Natural killer cell treated with Interleukin-12 subunit alpha and Interleukin-12 subunit beta and Interleukin-15 and Interleukin-18, amount 100 ng/mL, for 72 hours (primary cell): ENCODE measurements around the gene ZYG11A. TPM values are rescaled to one million over a fixed set of nuclear protein-coding genes. Genes with fewer than 3 reads are reported as not detected.
A peak's percentile ranks its signal among the peaks of the same experiment; 100 is the strongest.

Experiments used
- ATAC-seq, 2 donors: fragments of 150-1000 bp; cut with Tn5 transposase in 1 of 2; sonication (Bioruptor Pico), chemical (Tn5 transposase) in 1 of 2; 2 replicates each; pipeline ENCODE4 v1.10.0; 2021
- DNase-seq: peaks from one replicate; pipeline ENCODE4 v3.0.0; 2022; ENCODE audit warnings: low spot score
- H3K27ac Mint-ChIP-seq, 2 donors: 1 replicate in 1 of 2; 2 replicates in 1 of 2; pipeline ENCODE4 v1.8.0; 2022; ENCODE audit warnings: mixed read lengths in 2 of 2, mild to moderate bottlenecking in 1 of 2, moderate library complexity in 1 of 2
- H3K27me3 Mint-ChIP-seq, 2 donors: 1 replicate in 1 of 2; 2 replicates in 1 of 2; pipeline ENCODE4 v1.8.0; 2022; ENCODE audit warnings: mixed read lengths in 2 of 2
- H3K36me3 Mint-ChIP-seq: one replicate; pipeline ENCODE4 v1.8.0; 2022; ENCODE audit warnings: mixed read lengths
- H3K4me1 Mint-ChIP-seq, 2 donors: 1 replicate in 1 of 2; 2 replicates in 1 of 2; pipeline ENCODE4 v1.8.0; 2022; ENCODE audit warnings: low read depth in 2 of 2, mixed read lengths in 2 of 2, mild to moderate bottlenecking in 1 of 2
- H3K4me3 Mint-ChIP-seq: one replicate; pipeline ENCODE4 v1.8.0; 2022; ENCODE audit warnings: mixed read lengths
- H3K9me3 Mint-ChIP-seq: 2 replicates; pipeline ENCODE4 v1.8.0; 2022; ENCODE audit warnings: mixed read lengths
- total RNA-seq, 2 donors: library from RNA; stranded (reverse); gene quantifications; one replicate each; pipeline ENCODE4 v1.2.3, GENCODE V29; 2022

The ZYG11A gene
- total RNA-seq, 2 donors from 2014 or later: 0.07 to 1.0 TPM

DNA sequence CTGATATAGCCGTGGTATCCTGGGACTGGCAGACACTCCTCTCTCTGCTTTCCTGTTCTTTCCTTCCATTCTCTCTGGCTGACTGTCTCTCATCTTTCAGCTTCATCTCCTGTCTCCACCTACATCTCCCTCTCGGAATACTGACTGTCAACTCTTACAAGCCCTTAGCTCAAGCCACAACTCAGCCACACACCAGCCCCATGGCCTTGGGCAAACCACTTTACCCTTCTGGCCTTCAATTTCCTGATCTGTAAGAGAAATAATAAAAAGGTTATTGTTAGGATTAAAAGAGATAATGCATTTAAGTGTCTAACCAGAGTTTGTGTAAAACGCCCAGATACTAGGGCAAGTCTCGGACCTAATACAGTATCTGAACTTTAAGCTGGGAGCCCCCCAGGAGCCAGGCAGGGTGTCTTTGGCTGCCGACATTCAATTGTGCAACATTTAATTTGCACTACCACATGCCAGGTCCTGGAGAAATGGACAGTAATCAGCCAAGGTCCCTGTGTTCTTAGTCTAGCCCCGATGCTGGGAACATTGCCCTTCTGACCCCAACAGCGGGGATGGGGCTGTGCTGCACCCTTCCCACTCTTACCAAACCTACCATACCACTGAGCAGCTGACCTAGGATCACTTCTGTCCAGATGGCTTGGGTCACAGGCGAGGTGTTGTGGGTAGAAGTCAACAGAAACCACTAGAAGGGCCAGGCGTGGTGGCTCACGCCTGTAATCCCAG lies 73.8 kb downstream of the ZYG11A start:
- Mint-ChIP-seq H3K27ac (no peak overlapping the region), H3K4me1 (peaks cover 16 to 21% of the 10 kb centered on the region in 2 donors), H3K4me3 (no peak overlapping the region), H3K27me3 (no peaks in the 10 kb centered on the region), H3K9me3 (no peaks in the 10 kb centered on the region), H3K36me3 (no peaks in the 10 kb centered on the region)
- DNase-seq: no peak
- no peak for ATAC-seq

DNA sequence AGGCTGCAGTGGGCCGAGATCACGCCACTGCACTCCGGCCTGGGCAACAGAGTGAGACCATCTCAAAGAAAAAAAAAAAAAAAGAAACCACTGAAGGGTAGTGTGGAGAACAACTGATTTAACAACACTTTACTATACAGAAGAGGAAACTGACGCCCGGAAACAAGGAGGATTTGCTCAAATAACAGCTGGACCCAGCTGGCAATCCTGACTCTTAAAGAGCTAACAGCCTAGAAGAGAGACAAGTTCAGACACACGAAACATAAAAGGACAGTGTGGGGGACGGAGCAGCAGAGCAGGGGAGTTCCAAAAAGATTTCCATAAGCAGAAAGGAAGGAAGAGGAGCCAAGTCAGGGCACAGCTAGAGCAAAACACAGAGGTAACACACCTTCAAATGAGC lies 74.6 kb downstream of the ZYG11A start:
- Mint-ChIP-seq H3K9me3 (no peaks in the 10 kb centered on the region), H3K27ac (no peak overlapping the region), H3K36me3 (no peaks in the 10 kb centered on the region), H3K4me1 (peaks cover 18 to 21% of the 10 kb centered on the region in 2 donors), H3K27me3 (no peaks in the 10 kb centered on the region), H3K4me3 (no peak overlapping the region)
- DNase-seq: no peak
- no peak for ATAC-seq

DNA sequence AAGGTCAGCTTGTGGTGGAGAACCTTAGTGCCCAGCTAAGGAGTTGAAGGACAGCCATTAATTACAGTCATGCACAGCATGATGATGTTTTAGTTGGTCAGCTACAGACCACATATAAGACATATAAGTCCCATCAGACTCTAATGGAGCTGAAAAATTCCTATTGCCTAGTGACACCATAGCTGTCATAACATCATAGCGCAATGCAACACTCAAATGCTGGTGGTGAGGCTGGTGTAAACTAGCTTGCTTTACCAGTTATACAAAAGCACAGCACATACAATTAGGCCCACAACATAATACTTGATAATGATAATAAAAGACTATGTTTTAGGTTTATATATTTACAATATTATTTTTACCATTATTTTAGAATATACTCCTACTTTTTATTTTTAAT lies 75.0 kb downstream of the ZYG11A start:
- H3K27ac Mint-ChIP-seq: no peak overlapping the region
- H3K9me3 Mint-ChIP-seq: no peaks in the 10 kb centered on the region
- peaks cover 18 to 21% of the 10 kb centered on the region in 2 donors for H3K4me1 Mint-ChIP-seq
- no peak for ATAC-seq
- H3K4me3 Mint-ChIP-seq: no peak overlapping the region
- no peak for DNase-seq
- H3K36me3 Mint-ChIP-seq: no peaks in the 10 kb centered on the region
- H3K27me3 Mint-ChIP-seq: no peaks in the 10 kb centered on the region

GRCh38 chr1:52918201-52918600 lies 75.6 kb downstream of the ZYG11A start:
- H3K4me3 Mint-ChIP-seq: no peak overlapping the region
- no peak overlapping the region for H3K27ac Mint-ChIP-seq
- ATAC-seq: no peak

GRCh38 chr1:52919051-52919722 lies 76.6 kb downstream of the ZYG11A start:
- H3K4me1 Mint-ChIP-seq: peaks cover 18 to 21% of the 10 kb centered on the region in 2 donors

More at GRCh38 chr1:52918201-52918600, 75.6 kb downstream of the ZYG11A start:
- Mint-ChIP-seq H3K9me3 (no peaks in the 10 kb centered on the region), H3K4me1 (peaks cover 18 to 21% of the 10 kb centered on the region in 2 donors), H3K36me3 (no peaks in the 10 kb centered on the region), H3K27me3 (no peaks in the 10 kb centered on the region)
- DNase-seq: no peak

DNA sequence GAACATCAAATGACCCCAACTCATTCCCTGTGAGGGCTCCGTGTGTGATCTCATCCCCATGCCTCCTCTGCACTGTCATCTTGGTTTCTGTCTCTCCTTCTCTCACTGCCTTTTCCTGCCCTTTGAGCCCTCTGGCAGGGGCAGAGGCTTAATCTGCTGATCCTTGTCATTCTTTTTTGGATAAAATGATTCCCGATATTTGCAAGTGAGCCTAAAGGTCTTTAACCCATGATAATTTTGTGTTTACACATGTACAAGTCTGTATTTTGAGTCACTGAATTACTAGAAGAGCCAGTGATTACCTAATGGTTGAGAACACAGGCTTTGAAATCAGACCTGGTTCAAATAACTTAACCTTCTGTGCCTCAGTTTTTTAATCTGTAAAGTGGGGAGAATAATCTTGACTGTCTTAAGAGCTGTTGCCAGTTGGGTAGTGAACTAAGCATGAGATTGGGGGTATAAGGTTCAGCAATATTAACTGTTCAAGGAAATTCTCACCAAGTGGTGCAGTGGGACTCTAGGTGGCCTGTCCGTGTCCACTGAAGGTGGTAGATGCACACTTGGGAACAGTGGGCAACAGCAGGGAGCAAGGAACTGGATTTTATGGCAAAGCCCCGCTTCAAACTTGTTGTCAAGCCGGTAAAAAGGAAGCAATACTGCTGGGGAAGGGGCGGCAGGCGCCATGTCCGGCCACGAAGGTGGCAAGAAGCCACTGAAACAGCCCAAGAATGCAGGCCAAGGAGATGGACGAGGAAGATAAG lies 77.3 kb downstream of the ZYG11A start:
- Mint-ChIP-seq H3K27ac (peak overlapping the region; percentile 52 to 66), H3K4me1 (peaks cover 18 to 21% of the 10 kb centered on the region in 2 donors), H3K27me3 (no peaks in the 10 kb centered on the region), H3K36me3 (no peaks in the 10 kb centered on the region), H3K4me3 (peak overlapping the region; percentile 58), H3K9me3 (no peaks in the 10 kb centered on the region)
- DNase-seq (no peak), ATAC-seq (no peak)

More at GRCh38 chr1:52919051-52919722, 76.6 kb downstream of the ZYG11A start:
- Mint-ChIP-seq H3K27ac (peak overlapping the region in 1 of 2 donors; percentile 52), H3K9me3 (no peaks in the 10 kb centered on the region), H3K27me3 (no peaks in the 10 kb centered on the region), H3K36me3 (no peaks in the 10 kb centered on the region), H3K4me3 (peak overlapping the region; percentile 58)
- peak in 1 of 2 donors; percentile 41 for ATAC-seq
- no peak for DNase-seq

DNA sequence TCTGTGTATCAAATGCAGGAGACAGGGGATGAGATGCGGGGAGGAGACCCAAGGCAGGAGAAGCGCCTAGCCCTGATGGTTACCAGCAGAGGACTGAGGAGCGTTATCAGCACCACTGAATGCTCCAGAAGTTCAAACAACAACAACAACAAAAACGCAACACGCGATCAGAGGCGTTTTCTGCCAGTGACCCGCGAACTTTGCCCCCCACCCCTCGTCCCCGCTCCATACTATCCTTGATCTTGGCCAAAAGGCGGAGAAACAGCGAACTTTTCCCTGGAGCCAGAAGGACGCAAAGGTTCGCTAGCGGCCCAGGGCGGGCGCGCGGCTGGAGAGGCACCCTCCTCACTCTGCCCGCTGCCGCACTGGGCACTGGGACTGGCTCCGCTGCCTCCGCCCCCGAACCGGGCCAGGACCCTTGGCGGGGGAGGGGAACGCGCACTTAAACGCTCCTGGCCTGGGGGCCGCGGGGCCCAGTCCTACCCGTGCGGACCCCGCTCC lies 78.3 kb downstream of the ZYG11A start:
- Mint-ChIP-seq H3K4me1 (peaks cover 18 to 21% of the 10 kb centered on the region in 2 donors), H3K9me3 (no peaks in the 10 kb centered on the region), H3K27ac (peak overlapping the region in 1 of 2 donors; percentile 66), H3K27me3 (no peaks in the 10 kb centered on the region), H3K36me3 (no peaks in the 10 kb centered on the region), H3K4me3 (peak overlapping the region; percentile 58)
- peak; percentile 1 for ATAC-seq
- no peak for DNase-seq

GRCh38 chr1:52925571-52926005 lies 83.0 kb downstream of the ZYG11A start:
- Mint-ChIP-seq H3K27me3 (peaks cover 0 to 2% of the 10 kb centered on the region in 2 donors), H3K4me3 (no peak overlapping the region), H3K9me3 (no peaks in the 10 kb centered on the region), H3K27ac (no peak overlapping the region), H3K4me1 (peaks cover 11 to 19% of the 10 kb centered on the region in 2 donors), H3K36me3 (no peaks in the 10 kb centered on the region)
- ATAC-seq: no peak
- DNase-seq: no peak

GRCh38 chr1:52926864-52927211 lies 84.3 kb downstream of the ZYG11A start:
- H3K27me3 Mint-ChIP-seq: peaks cover 0 to 2% of the 10 kb centered on the region in 2 donors
- no peaks in the 10 kb centered on the region for H3K36me3 Mint-ChIP-seq
- ATAC-seq: no peak
- H3K9me3 Mint-ChIP-seq: no peaks in the 10 kb centered on the region
- DNase-seq: no peak
- peaks cover 8 to 16% of the 10 kb centered on the region in 2 donors for H3K4me1 Mint-ChIP-seq
- peak overlapping the region in 1 of 2 donors; percentile 60 for H3K27ac Mint-ChIP-seq
- peak overlapping the region; percentile 95 for H3K4me3 Mint-ChIP-seq

GRCh38 chr1:52927212-52928014 lies 84.9 kb downstream of the ZYG11A start, which contains the start of gene SCP2:
Gene SCP2 (plus strand): TSS chr1:52927276. CDS start chr1:52927397, 121 bp downstream.
- H3K9me3 Mint-ChIP-seq: no peaks in the 10 kb centered on the region
- peaks cover 0 to 2% of the 10 kb centered on the region in 2 donors for H3K27me3 Mint-ChIP-seq
- ATAC-seq (peak; percentile 93 to 96), DNase-seq (peak; percentile 79)
- no peaks in the 10 kb centered on the region for H3K36me3 Mint-ChIP-seq
- peak within 1 kb of the TSS; percentile 95 for H3K4me3 Mint-ChIP-seq
- H3K27ac Mint-ChIP-seq: peak within 1 kb of the TSS; percentile 60 to 73
- peaks cover 8 to 16% of the 10 kb centered on the region in 2 donors for H3K4me1 Mint-ChIP-seq

GRCh38 chr1:52928015-52928404 lies 85.5 kb downstream of the ZYG11A start:
- ATAC-seq: peak in 1 of 2 donors; percentile 8

GRCh38 chr1:52929019-52929418 lies 86.5 kb downstream of the ZYG11A start:
- H3K4me3 Mint-ChIP-seq: no peak overlapping the region
- peaks cover 8 to 16% of the 10 kb centered on the region in 2 donors for H3K4me1 Mint-ChIP-seq
- no peak for DNase-seq
- H3K27me3 Mint-ChIP-seq: peaks cover 0 to 2% of the 10 kb centered on the region in 2 donors
- no peaks in the 10 kb centered on the region for H3K9me3 Mint-ChIP-seq
- H3K27ac Mint-ChIP-seq: no peak overlapping the region
- no peak for ATAC-seq
- H3K36me3 Mint-ChIP-seq: no peaks in the 10 kb centered on the region

More at GRCh38 chr1:52928015-52928404, 85.5 kb downstream of the ZYG11A start:
- DNase-seq: no peak
- Mint-ChIP-seq H3K27ac (peak overlapping the region; percentile 60 to 73), H3K9me3 (no peaks in the 10 kb centered on the region), H3K4me3 (peak overlapping the region; percentile 95), H3K27me3 (peaks cover 0 to 2% of the 10 kb centered on the region in 2 donors), H3K36me3 (no peaks in the 10 kb centered on the region), H3K4me1 (peaks cover 8 to 16% of the 10 kb centered on the region in 2 donors)
